Stomach (tissue), 9 donors: ENCODE data around the gene VCL. TPM values are rescaled to one million over a fixed set of nuclear protein-coding genes. Genes with fewer than 3 reads are reported as not detected.

ENCODE experiments used
- DNase-seq, 2 donors: peaks; one replicate each; pipeline versions ENCODE4 v3.0.0 to v3.0.0-alpha.2; 2013 to 2019
- H3K27ac ChIP-seq, 5 donors: fragments of 200-600 bp in 4 of 5; sonication (generic) in 4 of 5; one replicate each; pipeline ENCODE4 v1.5.1; 2013 to 2019; ENCODE audit warnings: mild to moderate bottlenecking in 1 of 5, moderate library complexity in 1 of 5
- H3K27me3 ChIP-seq, 3 donors: fragments of 200-600 bp; sonication (generic); one replicate each; pipeline ENCODE4 v1.5.1; 2017 to 2019; ENCODE audit warnings: mixed run types in 1 of 3
- H3K36me3 ChIP-seq, 4 donors: fragments of 200-600 bp; sonication (generic); 1 replicate in 3 of 4; 2 replicates in 1 of 4; pipeline ENCODE4 v1.5.1; 2016 to 2019
- H3K4me1 ChIP-seq, 4 donors: fragments of 200-600 bp; sonication (generic); one replicate each; pipeline ENCODE4 v1.5.1; 2016 to 2019
- H3K4me3 ChIP-seq, 4 donors: fragments of 200-600 bp; sonication (generic) in 3 of 4; one replicate each; pipeline ENCODE4 v1.5.1; 2016 to 2019; ENCODE audit warnings: mild to moderate bottlenecking in 1 of 4
- H3K9me3 ChIP-seq, 4 donors: fragments of 200-600 bp; sonication (generic); one replicate each; pipeline ENCODE4 v1.5.1; 2016 to 2019
- EP300 ChIP-seq: sonication (generic); formaldehyde crosslinking; IDR thresholded peaks from one replicate; pipeline ENCODE4 v1.6.1; 2017; ENCODE audit warnings: antibody characterized with exemption
- POLR2A ChIP-seq, 4 donors: fragments of 450-650 bp; IDR thresholded peaks; one replicate each; pipeline ENCODE4 v1.6.1; 2016; ENCODE audit warnings: antibody characterized with exemption in 4 of 4, control low read depth in 2 of 4, mild to moderate bottlenecking in 1 of 4, moderate library complexity in 1 of 4
- POLR2AphosphoS5 ChIP-seq, 3 donors: sonication (generic); formaldehyde crosslinking; IDR thresholded peaks; one replicate each; pipeline ENCODE4 v1.6.1; 2016; ENCODE audit warnings: antibody characterized with exemption in 3 of 3
- WGBS, 5 donors: extraction: QIAGEN DNeasy Blood & Tissue Kit in 3 of 5; methylation state at CpG; one replicate each; pipeline versions ENCODE4 v1.1.5 to v1.1.7; 2013 to 2018; 5-methylcytosine and 5-hydroxymethylcytosine counted together
- intact Hi-C: fragments of 100-400 bp; cut with DNase I; formaldehyde crosslinking; loops from one replicate; pipeline ENCODE4 v1.15.1; 2023; ENCODE audit warnings: low total_unique reads
- polyA plus RNA-seq, 3 donors: library from polyadenylated mRNA; stranded (reverse); fragments of 200-250 nt; gene quantifications; one replicate each; pipeline ENCODE4 v1.2.3, GENCODE V29; 2013
- total RNA-seq, 5 donors: library from RNA; depleted of rRNA; stranded (reverse); fragments of >200 nt; gene quantifications; one replicate each; pipeline versions ENCODE4 v1.1.0 to v1.2.3, GENCODE V29; 2014 to 2016
- TF ChIP-seq, protein P1 (sequence below), 7 experiments: fragments of 450-650 bp in 4 of 7; fragments of 200-600 bp in 3 of 7; sonication (generic) in 3 of 7; IDR thresholded peaks; one replicate each; pipeline ENCODE4 v1.5.1; 2016 to 2019; ENCODE audit warnings: antibody characterized with exemption in 7 of 7, control low read depth in 2 of 7, mild to moderate bottlenecking in 1 of 7
- donor health status: healthy with polysubstance abuse.
- donor health status: Bipolar disorder and iron deficiency.
- donor health status: healthy.

Gene VCL
- total and polyA plus RNA-seq, 8 donors, result 11.2 to 211 (median 62.3) TPM

DNA sequence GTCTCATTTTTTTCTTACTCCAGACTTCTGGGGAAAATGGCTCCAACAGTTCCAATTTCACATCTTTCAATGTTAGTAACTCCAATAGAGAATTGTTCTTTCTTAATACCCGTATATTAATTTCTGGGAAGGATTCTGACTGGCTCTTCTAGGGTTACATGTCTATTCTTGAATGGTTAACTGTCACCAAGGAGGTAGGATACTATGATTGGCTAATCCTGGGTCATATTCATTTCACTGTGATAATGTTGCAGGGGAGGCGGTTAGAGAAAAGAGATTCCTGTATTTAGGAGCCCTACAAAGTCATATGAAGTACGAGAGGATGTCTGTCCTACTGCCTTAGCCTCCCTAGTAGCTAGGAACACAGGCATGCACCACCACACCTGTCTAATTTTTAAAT is 16.1 kb upstream of the VCL start:
- H3K36me3 ChIP-seq, result no peaks in the 10 kb centered on the region
- TF ChIP-seq POLR2AphosphoS5 (IDR thresholded peaks at IDR 0.05) (no peak), EP300 (no peak), POLR2A (IDR thresholded peaks at IDR 0.05) (no peak)
- TF ChIP-seq, protein P1, sequence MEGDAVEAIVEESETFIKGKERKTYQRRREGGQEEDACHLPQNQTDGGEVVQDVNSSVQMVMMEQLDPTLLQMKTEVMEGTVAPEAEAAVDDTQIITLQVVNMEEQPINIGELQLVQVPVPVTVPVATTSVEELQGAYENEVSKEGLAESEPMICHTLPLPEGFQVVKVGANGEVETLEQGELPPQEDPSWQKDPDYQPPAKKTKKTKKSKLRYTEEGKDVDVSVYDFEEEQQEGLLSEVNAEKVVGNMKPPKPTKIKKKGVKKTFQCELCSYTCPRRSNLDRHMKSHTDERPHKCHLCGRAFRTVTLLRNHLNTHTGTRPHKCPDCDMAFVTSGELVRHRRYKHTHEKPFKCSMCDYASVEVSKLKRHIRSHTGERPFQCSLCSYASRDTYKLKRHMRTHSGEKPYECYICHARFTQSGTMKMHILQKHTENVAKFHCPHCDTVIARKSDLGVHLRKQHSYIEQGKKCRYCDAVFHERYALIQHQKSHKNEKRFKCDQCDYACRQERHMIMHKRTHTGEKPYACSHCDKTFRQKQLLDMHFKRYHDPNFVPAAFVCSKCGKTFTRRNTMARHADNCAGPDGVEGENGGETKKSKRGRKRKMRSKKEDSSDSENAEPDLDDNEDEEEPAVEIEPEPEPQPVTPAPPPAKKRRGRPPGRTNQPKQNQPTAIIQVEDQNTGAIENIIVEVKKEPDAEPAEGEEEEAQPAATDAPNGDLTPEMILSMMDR (IDR thresholded peaks at IDR 0.05), result no peak
- H3K9me3 ChIP-seq, result no peaks in the 10 kb centered on the region
- WGBS, 5 donors, result 86 to 93% (median 92%) methylated on average over 3 of the region's 3 CpGs
- H3K27me3 ChIP-seq, result no peaks in the 10 kb centered on the region
- H3K4me1 ChIP-seq, result peaks cover 0 to 24% (median 2%) of the 10 kb centered on the region in 4 donors
- intact Hi-C loops, result no loop called here
- H3K27ac ChIP-seq, result no peak overlapping the region
- H3K4me3 ChIP-seq, result no peak overlapping the region
- DNase-seq, result no peak

DNA sequence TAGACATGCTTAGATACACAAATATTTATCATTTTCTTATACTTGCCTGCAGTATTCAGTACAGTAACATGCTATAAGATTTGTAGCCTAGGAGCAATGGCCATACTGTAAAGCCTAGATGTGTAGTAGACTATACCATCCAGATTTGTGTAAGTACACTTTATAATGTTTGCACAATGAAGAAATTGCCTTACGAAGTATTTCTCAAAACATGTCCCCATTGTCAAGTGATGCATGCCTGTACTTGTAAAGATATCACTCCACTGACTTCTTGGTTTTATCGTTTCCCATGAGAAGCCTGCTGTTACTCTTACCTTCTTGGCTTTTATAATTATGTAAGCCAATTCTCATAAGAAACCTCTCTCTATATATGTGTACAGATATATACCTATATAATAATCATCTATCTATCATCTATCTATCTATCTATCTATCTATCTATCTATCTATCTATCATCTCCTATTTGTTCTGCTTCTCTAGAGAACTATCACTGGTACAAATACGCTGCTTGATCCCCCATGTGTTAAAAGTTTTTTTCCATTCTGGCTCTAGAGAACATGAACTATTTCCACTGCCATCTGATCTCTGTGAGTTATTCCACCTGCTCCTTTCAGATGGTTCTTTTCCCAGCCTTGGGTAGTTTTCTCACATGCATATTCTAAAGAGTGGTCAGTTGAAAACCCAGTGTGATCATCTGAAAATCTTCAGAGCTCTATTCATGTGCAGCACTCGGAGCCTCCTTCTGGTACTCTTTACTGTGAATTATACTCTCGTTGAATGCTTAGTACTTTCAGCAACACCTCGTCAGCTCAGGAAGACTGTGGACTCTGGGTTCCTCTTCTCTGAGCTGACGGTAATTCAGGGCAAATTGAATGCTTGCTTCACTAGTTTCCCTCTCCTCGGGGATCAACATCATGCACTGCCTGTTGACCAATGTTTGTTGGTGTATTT is 14.5 kb upstream of the VCL start:
- no peak overlapping the region for H3K27ac ChIP-seq
- no peaks in the 10 kb centered on the region for H3K27me3 ChIP-seq
- intact Hi-C loops, result no loop called here
- TF ChIP-seq POLR2AphosphoS5 (IDR thresholded peaks at IDR 0.05) (no peak), POLR2A (IDR thresholded peaks at IDR 0.05) (no peak)
- no peak for DNase-seq
- H3K36me3 ChIP-seq, result no peaks in the 10 kb centered on the region
- no peaks in the 10 kb centered on the region for H3K9me3 ChIP-seq
- H3K4me3 ChIP-seq, result no peak overlapping the region
- WGBS, 5 donors, result 54 to 61% (median 59%) methylated on average over 8 of the region's 8 CpGs
- peaks cover 0 to 14% (median 0%) of the 10 kb centered on the region in 4 donors for H3K4me1 ChIP-seq

DNA sequence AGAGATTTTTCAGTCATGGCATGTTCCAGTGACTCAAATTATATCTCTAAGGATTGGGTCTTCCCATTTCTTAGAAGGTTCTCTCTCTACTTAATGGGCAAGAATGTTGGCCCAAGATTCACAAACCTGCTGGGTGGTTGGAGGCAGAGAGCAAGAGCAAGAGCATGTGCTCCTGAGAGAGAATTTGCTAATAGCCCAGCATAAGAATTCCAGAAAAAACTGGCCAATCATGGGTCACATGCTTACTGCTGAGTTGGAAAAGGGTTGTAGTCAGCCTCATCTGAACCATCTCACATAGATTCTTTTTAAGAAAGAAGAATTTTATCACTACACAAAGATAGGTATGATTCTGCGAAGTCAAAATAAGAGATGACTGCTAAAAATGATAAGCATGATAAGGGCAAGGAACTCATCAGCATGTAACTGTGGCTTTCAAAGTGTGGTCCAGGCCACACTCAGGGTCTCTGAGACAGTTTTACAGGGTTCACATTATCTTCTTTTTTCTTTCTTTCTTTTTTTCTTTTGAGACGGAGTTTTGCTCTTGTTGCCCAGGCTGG is 8.2 kb upstream of the VCL start:
- H3K9me3 ChIP-seq, result no peaks in the 10 kb centered on the region
- H3K4me1 ChIP-seq, result peaks cover 0 to 13% (median 0%) of the 10 kb centered on the region in 4 donors
- intact Hi-C loops, result no loop called here
- H3K4me3 ChIP-seq, result no peak overlapping the region
- no peak for DNase-seq
- H3K27me3 ChIP-seq, result no peaks in the 10 kb centered on the region
- no peaks in the 10 kb centered on the region for H3K36me3 ChIP-seq
- TF ChIP-seq, protein P1 (IDR thresholded peaks at IDR 0.05), result no peak
- no peak for TF ChIP-seq POLR2AphosphoS5 (IDR thresholded peaks at IDR 0.05)
- no peak for TF ChIP-seq EP300
- no peak for TF ChIP-seq POLR2A (IDR thresholded peaks at IDR 0.05)
- WGBS, 5 donors, result 90 to 100% (median 94%) methylated on average over 2 of the region's 2 CpGs
- H3K27ac ChIP-seq, result no peak overlapping the region

DNA sequence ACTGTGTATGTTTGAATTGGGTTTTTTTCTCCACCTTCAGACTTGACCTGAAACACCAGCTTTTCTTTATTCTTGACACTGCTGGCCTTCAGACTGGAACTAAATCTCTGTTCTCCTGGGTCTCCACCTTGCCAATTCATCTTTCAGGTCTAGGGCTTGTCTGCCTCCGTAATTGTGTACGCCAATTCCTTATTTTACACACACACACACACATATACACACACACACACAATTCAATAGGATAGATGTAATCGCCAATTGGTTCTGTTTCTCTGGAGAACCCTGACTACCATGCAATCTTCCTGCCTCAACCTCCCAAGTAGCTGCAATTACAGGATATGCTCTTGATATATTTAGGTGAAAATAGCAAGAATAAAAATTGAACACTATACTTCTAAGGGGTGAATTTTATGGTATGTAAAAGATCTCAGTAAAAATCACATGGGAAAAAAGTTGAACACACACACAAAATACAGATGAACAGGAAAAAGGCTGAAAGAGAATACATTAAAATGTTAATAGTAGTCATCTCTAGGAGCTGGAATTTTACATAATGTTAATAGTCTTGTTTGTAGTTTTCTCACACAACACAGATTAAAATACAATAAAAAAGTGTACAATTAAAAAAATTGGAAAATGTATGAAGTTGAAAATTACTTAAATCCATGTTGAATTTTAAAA is 6.6 kb upstream of the VCL start:
- H3K27me3 ChIP-seq, result no peaks in the 10 kb centered on the region
- H3K4me3 ChIP-seq, result no peak overlapping the region
- H3K4me1 ChIP-seq, result peaks cover 0 to 13% (median 0%) of the 10 kb centered on the region in 4 donors
- H3K27ac ChIP-seq, result no peak overlapping the region
- H3K36me3 ChIP-seq, result no peaks in the 10 kb centered on the region
- no peaks in the 10 kb centered on the region for H3K9me3 ChIP-seq
- DNase-seq, result no peak
- intact Hi-C loops, result no loop called here
- 91 to 97% (median 94%) methylated on average over 3 of the region's 3 CpGs for WGBS, 5 donors
- TF ChIP-seq EP300 (no peak), POLR2AphosphoS5 (IDR thresholded peaks at IDR 0.05) (no peak), POLR2A (IDR thresholded peaks at IDR 0.05) (no peak)
- TF ChIP-seq, protein P1 (IDR thresholded peaks at IDR 0.05), result no peak
